ENCODE measurements around the gene SLC25A21. TPM values are rescaled to one million over a fixed set of nuclear protein-coding genes. Genes with fewer than 3 reads are reported as not detected.
"Not testable (repeated sequence)": the region's sequence is repeated elsewhere in the genome, so short reads cannot be mapped to it uniquely, and the experiment has no call there.

The SLC25A21 gene
- total and polyA plus RNA-seq, 5 donors = 0.84 to 1.9 (median 1.3) TPM

DNA sequence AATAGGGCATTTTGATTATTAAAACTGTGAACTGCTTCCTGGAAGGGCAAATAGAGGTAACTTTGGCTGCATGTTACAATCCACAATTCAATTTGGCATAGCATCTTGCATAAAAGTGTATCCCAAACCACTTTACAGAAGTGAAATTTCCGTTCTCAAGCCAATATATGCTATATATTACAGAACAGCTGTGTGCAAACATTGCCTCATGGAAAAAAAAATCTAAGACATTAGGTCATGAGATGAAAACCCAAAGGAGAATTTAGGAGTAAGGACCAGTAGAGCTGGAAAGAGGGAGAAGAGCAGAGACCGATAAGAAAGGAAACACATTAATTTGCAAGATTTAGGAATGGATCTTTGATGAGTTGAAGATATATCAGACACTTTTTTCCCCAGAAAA lies 271.6 kb downstream of the SLC25A21 start:
- ATAC-seq = no peak
- intact Hi-C loops (cut with DNase I) = no loop called here
- no peak for DNase-seq
- 62% methylated on average over 2 of the region's 2 CpGs for WGBS
- Histone ChIP-seq H3K9me3 (ENCODE audit: control insufficient read depth, low read length) (no peaks in the 10 kb centered on the region), H3K4me3 (ENCODE audit: low read length) (no peak overlapping the region), H3K27ac (ENCODE audit: low read length) (no peak overlapping the region), H3K27me3 (ENCODE audit: control insufficient read depth, insufficient read depth) (no peaks in the 10 kb centered on the region), H3K4me1 (ENCODE audit: control insufficient read depth, insufficient read depth, low read length) (no peaks in the 10 kb centered on the region)

DNA sequence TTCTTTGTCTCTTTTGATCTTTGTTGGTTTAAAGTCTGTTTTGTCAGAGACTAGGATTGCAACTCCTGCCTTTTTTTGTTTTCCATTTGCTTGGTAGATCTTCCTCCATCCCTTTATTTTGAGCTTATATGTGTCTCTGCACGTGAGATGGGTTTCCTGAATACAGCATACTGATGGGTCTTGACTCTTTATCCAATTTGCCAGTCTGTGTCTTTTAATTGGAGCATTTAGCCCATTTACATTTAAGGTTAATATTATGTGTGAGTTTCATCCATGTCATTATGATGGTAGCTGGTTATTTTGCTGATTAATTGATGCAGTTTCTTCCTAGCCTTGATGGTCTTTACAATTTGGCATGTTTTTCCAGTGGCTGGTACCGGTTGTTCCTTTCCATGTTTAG lies 276.1 kb downstream of the SLC25A21 start:
- ATAC-seq; H3K27me3 ChIP-seq (ENCODE audit: control insufficient read depth, insufficient read depth); H3K4me3 ChIP-seq (ENCODE audit: low read length); H3K27ac ChIP-seq (ENCODE audit: low read length); DNase-seq; H3K4me1 ChIP-seq (ENCODE audit: control insufficient read depth, insufficient read depth, low read length); H3K9me3 ChIP-seq (ENCODE audit: control insufficient read depth, low read length); intact Hi-C loops (cut with DNase I): not testable (repeated sequence)
- WGBS = 71% methylated on average over 2 of the region's 2 CpGs

DNA sequence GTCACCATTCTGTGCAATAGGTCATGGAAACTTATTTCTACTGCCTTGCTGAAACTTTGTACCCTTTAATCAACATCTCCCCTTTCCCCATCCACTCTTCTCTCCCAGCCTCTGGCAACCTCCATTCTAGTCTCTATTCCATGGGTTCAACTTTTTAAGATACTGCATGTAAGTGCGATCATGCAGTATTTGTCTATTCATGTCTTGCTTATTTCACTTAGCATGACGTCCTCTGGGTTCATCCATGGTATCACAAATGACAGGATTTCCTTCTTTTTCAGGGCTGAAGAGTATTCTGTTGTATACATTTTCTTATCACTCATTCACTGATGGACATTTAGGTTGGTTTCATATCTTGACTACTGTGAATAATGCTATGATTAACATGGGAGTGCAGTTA lies 288.4 kb downstream of the SLC25A21 start:
- H3K27ac ChIP-seq (ENCODE audit: low read length) = no peak overlapping the region
- no peaks in the 10 kb centered on the region for H3K27me3 ChIP-seq (ENCODE audit: control insufficient read depth, insufficient read depth)
- DNase-seq = no peak
- no peak for ATAC-seq
- 84% methylated on average over 2 of the region's 2 CpGs for WGBS
- no peak overlapping the region for H3K4me3 ChIP-seq (ENCODE audit: low read length)
- no peaks in the 10 kb centered on the region for H3K4me1 ChIP-seq (ENCODE audit: control insufficient read depth, insufficient read depth, low read length)
- intact Hi-C loops (cut with DNase I) = no loop called here
- no peaks in the 10 kb centered on the region for H3K9me3 ChIP-seq (ENCODE audit: control insufficient read depth, low read length)

DNA sequence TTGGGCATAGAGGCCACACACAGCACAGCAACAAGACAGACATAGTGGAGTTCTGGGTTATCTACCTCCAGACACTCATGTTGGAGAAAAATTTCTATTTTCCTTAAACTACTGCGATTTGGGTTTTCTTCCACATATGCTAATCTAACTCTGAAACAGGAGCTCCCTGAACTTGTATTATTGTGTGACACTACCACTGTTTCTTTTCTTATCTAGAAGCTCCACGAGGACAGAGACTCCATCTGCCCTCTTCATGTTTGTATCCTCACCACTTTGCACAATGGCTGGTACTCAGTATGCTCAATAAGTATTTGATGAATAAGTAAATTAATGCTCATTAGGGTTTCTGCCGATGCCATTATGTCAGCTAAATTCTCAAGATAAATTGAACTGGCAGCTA lies 292.1 kb downstream of the SLC25A21 start:
- intact Hi-C loops (cut with DNase I) = no loop called here
- no peaks in the 10 kb centered on the region for H3K27me3 ChIP-seq (ENCODE audit: control insufficient read depth, insufficient read depth)
- DNase-seq (no peak), ATAC-seq (no peak)
- H3K27ac ChIP-seq (ENCODE audit: low read length) = no peak overlapping the region
- no peaks in the 10 kb centered on the region for H3K4me1 ChIP-seq (ENCODE audit: control insufficient read depth, insufficient read depth, low read length)
- H3K4me3 ChIP-seq (ENCODE audit: low read length) = no peak overlapping the region
- no peaks in the 10 kb centered on the region for H3K9me3 ChIP-seq (ENCODE audit: control insufficient read depth, low read length)
- WGBS = 40% methylated on average over 3 of the region's 3 CpGs

DNA sequence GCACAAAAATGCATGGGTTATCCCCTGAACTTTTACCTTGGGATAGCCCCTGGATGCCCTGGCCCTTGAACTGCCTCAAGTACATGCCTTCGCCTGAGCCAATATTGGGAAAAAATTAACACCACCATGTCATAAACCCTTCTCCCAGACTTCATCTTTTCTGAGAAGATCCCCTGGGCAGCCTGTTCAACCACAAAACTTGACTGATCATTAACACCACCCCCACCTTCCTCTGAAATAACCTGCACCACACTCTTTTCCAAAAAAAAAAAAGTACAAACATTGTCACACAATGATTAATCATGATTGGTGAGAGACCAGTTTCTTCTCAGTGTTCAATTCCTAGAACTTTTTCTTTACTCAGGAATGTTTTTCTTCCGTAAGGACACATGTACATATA lies 292.8 kb downstream of the SLC25A21 start:
- no peaks in the 10 kb centered on the region for H3K4me1 ChIP-seq (ENCODE audit: control insufficient read depth, insufficient read depth, low read length)
- no peak for ATAC-seq
- H3K4me3 ChIP-seq (ENCODE audit: low read length) = no peak overlapping the region
- no peak for DNase-seq
- no peak overlapping the region for H3K27ac ChIP-seq (ENCODE audit: low read length)
- 36% methylated on average over 2 of the region's 2 CpGs for WGBS
- H3K9me3 ChIP-seq (ENCODE audit: control insufficient read depth, low read length) = no peaks in the 10 kb centered on the region
- intact Hi-C loops (cut with DNase I) = no loop called here
- H3K27me3 ChIP-seq (ENCODE audit: control insufficient read depth, insufficient read depth) = no peaks in the 10 kb centered on the region

DNA sequence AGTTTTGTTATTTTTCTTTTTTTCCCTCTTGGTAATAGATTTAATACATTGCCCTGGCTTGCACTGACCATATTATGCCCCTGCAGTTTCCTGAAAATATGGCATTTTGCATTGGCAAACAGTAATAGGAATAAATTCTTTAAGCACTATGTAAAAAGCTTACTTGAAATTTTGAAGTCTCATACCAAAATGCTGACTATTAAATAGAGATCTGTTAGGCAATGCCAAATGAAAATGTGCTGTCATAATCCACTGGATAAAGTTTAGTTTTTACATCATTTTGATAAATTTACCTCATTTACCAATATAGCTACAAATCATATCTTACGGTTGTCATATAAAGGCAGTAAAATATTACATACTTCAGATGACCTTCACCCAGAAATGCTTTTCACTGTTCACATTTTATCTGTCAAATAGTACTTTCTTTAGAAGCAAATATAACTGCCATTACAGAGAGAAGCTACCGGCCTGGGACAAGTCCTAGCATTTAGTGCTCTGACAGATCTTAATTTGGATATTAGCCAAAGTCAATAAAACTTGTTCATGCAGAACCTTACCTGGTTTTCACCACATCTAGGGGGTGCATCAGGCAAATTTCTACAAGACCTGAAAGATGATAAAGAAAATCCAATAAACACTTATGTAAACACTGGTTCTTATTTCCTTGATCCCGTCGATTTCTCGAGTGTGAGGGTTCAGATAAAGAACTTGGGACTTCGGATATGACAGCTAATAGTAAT lies 297.8 kb downstream of the SLC25A21 start:
- DNase-seq (no peak), ATAC-seq (no peak)
- intact Hi-C loops (cut with DNase I) = no loop called here
- H3K27ac ChIP-seq (ENCODE audit: low read length) = no peak overlapping the region
- no peaks in the 10 kb centered on the region for H3K4me1 ChIP-seq (ENCODE audit: control insufficient read depth, insufficient read depth, low read length)
- no peaks in the 10 kb centered on the region for H3K9me3 ChIP-seq (ENCODE audit: control insufficient read depth, low read length)
- WGBS = 57% methylated on average over 6 of the region's 6 CpGs
- H3K4me3 ChIP-seq (ENCODE audit: low read length) = no peak overlapping the region
- H3K27me3 ChIP-seq (ENCODE audit: control insufficient read depth, insufficient read depth) = no peaks in the 10 kb centered on the region

DNA sequence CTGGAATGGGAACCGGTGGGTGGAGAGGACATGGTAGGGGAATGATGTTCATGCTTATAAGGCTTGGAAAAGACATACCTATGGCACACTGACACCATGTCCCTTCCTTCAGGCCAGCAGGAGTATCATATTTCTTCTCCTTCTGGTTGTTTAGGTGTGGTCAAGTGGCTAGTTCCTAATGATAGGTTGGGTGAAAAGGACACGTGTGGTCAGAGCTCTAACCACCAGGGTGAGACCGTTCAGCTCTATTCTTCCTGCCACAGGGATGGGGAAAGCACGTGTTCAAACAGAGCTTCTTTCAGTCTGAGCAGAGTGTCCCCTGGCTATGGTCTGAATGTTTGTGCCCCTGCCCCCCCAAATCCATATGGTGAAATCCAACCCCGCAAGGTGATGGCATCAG lies 301.6 kb downstream of the SLC25A21 start:
- DNase-seq = no peak
- no peaks in the 10 kb centered on the region for H3K4me1 ChIP-seq (ENCODE audit: control insufficient read depth, insufficient read depth, low read length)
- no peaks in the 10 kb centered on the region for H3K27me3 ChIP-seq (ENCODE audit: control insufficient read depth, insufficient read depth)
- no peak overlapping the region for H3K27ac ChIP-seq (ENCODE audit: low read length)
- H3K4me3 ChIP-seq (ENCODE audit: low read length) = no peak overlapping the region
- intact Hi-C loops (cut with DNase I) = no loop called here
- 61% methylated on average over 5 of the region's 5 CpGs for WGBS
- ATAC-seq = no peak
- no peaks in the 10 kb centered on the region for H3K9me3 ChIP-seq (ENCODE audit: control insufficient read depth, low read length)

DNA sequence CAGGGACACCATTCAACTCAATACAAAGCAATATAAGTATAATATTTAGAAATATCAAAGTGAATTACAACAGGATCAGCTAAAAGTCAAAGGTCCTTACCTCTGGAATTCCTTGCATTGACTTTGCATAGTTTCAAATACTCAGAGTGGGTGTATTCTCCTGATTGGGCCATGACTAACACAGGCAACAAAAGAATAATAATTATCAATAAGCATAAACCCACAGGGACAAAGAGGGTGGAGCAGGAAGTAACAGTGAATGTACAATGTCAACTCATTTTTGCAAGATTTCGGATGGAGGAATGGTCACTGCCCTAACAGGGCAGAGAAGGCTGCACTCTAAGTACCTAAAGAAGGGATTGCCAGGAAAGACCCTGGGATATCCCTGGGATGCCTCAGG lies 303.3 kb downstream of the SLC25A21 start:
- ATAC-seq (no peak), DNase-seq (no peak)
- Histone ChIP-seq H3K27ac (ENCODE audit: low read length) (no peak overlapping the region), H3K9me3 (ENCODE audit: control insufficient read depth, low read length) (no peaks in the 10 kb centered on the region), H3K27me3 (ENCODE audit: control insufficient read depth, insufficient read depth) (no peaks in the 10 kb centered on the region), H3K4me1 (ENCODE audit: control insufficient read depth, insufficient read depth, low read length) (no peaks in the 10 kb centered on the region), H3K4me3 (ENCODE audit: low read length) (no peak overlapping the region)
- WGBS = 72% methylated on average over 1 of the region's 1 CpG
- intact Hi-C loops (cut with DNase I) = no loop called here

DNA sequence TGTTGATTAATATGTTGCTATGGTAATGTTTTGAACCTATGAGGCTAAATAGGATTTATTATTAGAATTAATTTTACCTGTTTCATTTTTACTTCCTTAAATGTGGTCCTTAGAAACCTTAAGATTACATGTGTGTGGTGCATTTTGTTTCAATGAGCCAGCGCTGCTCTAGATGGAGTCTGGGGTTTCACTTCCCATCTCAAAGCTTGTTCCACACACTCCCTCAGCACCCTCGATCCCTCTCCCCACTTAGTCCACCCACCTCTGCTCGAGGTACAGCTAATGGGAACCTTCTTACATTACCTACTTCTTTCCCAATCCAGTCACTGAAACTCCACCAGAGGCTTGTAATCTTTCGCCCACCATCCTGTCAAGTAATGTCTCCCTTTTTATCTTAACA lies 305.5 kb downstream of the SLC25A21 start:
- DNase-seq (no peak), ATAC-seq (no peak)
- WGBS = 78% methylated on average over 4 of the region's 4 CpGs

DNA sequence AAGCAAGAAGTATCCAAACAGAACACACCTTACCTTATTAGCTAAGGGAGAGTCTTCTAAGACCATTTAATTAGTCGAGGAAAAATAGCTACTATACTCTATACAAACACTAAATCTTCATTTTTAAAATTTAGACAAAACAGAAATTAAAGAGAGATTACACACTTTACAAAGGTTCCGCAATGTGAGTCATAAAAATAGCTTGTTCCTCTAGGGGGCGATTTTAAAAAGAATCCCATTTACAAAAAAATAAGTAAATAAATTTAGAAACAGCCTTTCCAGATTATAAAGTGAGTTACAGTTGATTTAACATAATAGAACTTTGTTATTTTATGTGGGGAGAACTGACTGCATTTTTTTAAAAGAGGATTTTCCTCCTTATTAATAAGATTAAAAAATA lies 309.1 kb downstream of the SLC25A21 start:
- Histone ChIP-seq H3K27me3 (ENCODE audit: control insufficient read depth, insufficient read depth) (no peaks in the 10 kb centered on the region), H3K4me1 (ENCODE audit: control insufficient read depth, insufficient read depth, low read length) (no peaks in the 10 kb centered on the region), H3K9me3 (ENCODE audit: control insufficient read depth, low read length) (no peaks in the 10 kb centered on the region), H3K4me3 (ENCODE audit: low read length) (no peak overlapping the region), H3K27ac (ENCODE audit: low read length) (no peak overlapping the region)
- no peak for DNase-seq
- intact Hi-C loops (cut with DNase I) = no loop called here
- WGBS = 69% methylated on average over 3 of the region's 3 CpGs
- ATAC-seq = no peak

More for the DNA sequence above, 305.5 kb downstream of the SLC25A21 start:
- Histone ChIP-seq H3K27me3 (ENCODE audit: control insufficient read depth, insufficient read depth) (no peaks in the 10 kb centered on the region), H3K4me3 (ENCODE audit: low read length) (no peak overlapping the region), H3K27ac (ENCODE audit: low read length) (no peak overlapping the region), H3K9me3 (ENCODE audit: control insufficient read depth, low read length) (no peaks in the 10 kb centered on the region), H3K4me1 (ENCODE audit: control insufficient read depth, insufficient read depth, low read length) (no peaks in the 10 kb centered on the region)
- intact Hi-C loops (cut with DNase I) = no loop called here

DNA sequence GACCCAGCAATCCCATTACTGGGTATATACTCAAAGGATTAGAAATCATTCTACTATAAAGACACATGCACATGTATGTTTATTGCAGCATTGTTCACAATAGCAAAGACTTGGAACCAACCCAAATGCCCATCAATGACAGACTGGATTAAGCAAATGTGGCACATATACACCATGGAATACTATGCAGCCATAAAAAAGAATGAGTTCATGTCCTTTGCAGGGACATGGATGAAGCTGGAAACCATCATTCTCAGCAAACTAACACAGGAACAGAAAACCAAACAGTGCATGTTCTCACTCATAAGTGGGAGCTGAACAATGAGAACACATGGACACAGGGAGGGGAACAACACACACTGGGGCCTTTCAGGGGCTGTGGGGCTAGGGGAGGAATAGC lies 310.2 kb downstream of the SLC25A21 start:
- H3K9me3 ChIP-seq (ENCODE audit: control insufficient read depth, low read length); H3K4me1 ChIP-seq (ENCODE audit: control insufficient read depth, insufficient read depth, low read length); H3K4me3 ChIP-seq (ENCODE audit: low read length); H3K27ac ChIP-seq (ENCODE audit: low read length); ATAC-seq; DNase-seq; H3K27me3 ChIP-seq (ENCODE audit: control insufficient read depth, insufficient read depth); intact Hi-C loops (cut with DNase I): not testable (repeated sequence)

DNA sequence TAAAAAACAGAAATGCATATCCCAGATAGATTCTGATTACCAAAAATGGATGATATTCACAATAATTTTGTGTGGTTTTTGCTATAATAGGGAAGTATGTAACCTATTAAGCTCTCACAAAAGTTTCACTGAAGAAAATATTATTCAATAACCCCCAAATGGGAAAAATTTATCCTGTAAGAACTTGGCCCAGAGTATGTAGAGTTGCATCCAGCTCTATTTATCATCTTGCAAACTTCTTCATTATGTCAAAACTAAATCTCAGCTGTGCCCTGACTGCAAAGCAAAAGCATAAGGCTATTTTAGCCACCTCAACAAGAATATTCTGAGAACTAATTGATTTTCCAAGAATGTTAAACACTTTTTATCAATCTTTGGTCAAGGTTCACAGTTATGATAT lies 311.6 kb downstream of the SLC25A21 start:
- intact Hi-C loops (cut with DNase I) = no loop called here
- Histone ChIP-seq H3K27ac (ENCODE audit: low read length) (no peak overlapping the region), H3K9me3 (ENCODE audit: control insufficient read depth, low read length) (no peaks in the 10 kb centered on the region), H3K4me1 (ENCODE audit: control insufficient read depth, insufficient read depth, low read length) (no peaks in the 10 kb centered on the region), H3K27me3 (ENCODE audit: control insufficient read depth, insufficient read depth) (no peaks in the 10 kb centered on the region), H3K4me3 (ENCODE audit: low read length) (no peak overlapping the region)
- ATAC-seq (no peak), DNase-seq (no peak)

Measured in right cardiac atrium (tissue), 5 donors.